Measurements from ENCODE around the gene HS3ST3A1. TPM values are rescaled to one million over a fixed set of nuclear protein-coding genes. Genes with fewer than 3 reads are reported as not detected.
A peak's percentile ranks its signal among the peaks of the same experiment; 100 is the strongest.

Gene HS3ST3A1
- total RNA-seq (1 to 10 TPM; 4.2 to 4.4 TPM), polyA plus RNA-seq (1 to 10 TPM; 1.8 to 2.0 TPM)

DNA sequence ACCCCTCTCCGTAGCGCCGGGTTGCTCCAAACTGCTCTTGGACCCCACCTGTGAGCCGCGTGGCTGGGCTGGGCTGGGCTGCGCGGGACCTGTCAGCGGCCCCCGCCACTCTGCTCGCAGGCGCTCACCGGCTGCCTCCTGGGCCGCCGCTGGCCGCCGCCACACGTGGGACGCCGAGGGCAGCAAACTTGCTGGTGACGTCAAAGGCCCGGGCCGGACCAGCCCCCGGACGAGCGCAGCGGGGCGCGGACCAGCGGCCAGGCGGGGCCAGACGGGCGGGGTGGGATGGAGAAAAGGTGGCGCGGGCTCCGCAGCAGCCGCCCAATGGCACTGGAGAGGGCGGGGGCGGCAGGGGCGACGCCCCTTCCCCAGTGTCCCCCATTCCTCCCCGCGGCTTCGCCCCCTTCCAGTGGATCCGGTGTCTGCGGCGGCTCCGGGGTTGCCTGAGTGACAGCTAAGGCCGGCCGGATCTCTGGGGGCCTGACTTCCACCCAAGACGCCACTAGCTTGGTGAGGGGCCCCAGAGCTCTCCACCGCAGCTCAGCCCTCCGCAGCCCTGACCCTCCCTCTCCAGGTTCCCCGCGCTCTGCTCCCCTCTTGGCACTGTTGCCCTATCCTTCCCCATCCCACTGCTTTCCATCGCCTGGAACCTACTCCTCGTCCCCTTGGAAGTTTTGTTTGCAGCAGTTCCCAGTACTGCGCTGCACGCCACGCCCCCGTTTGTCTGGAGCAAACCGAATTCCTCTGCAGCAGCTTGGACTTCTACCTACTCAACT, at the start of gene HS3ST3A1:
Gene HS3ST3A1 (minus strand): TSS at position 154 of the 776 bp plus-strand sequence. CDS start 800 bp downstream, outside the sequence.
- DNase-seq: no peak
- no peaks in the 10 kb centered on the region for H3K36me3 ChIP-seq (ENCODE audit: insufficient read depth, low read length)
- Mint-ChIP-seq H3K4me1 (peaks cover 7 to 14% (median 11%) of the 10 kb centered on the region in 4 donors), H3K9me3 (peaks cover 0 to 2% (median 0%) of the 10 kb centered on the region in 8 donors), H3K27me3 (peaks cover 40 to 41% of the 10 kb centered on the region in 2 donors), H3K4me3 (peak within 1 kb of the TSS; percentile 54 to 86 (median 72)), H3K36me3 (no peaks in the 10 kb centered on the region), H3K27ac (peak within 1 kb of the TSS in 1 of 7 donors; percentile 3)
- H3K9me3 ChIP-seq (ENCODE audit: control insufficient read depth in 1 of 2, low read length in 2 of 2): no peaks in the 10 kb centered on the region
- H3K27me3 ChIP-seq (ENCODE audit: insufficient read depth, low read length): peaks cover 29% of the 10 kb centered on the region
- H3K4me3 ChIP-seq (ENCODE audit: low read length in 2 of 2): no peak within 1 kb of the TSS
- CTCF ChIA-PET (ENCODE audit: partially characterized antibody): no interaction called here
- intact Hi-C loops (cut with micrococcal nuclease): no loop called here
- no peak within 1 kb of the TSS for H3K27ac ChIP-seq (ENCODE audit: low read depth, low read length)
- POLR2A ChIA-PET (ENCODE audit: partially characterized antibody): no interaction called here
- H3K4me1 ChIP-seq (ENCODE audit: insufficient read depth, low read length): peaks cover 11% of the 10 kb centered on the region

DNA sequence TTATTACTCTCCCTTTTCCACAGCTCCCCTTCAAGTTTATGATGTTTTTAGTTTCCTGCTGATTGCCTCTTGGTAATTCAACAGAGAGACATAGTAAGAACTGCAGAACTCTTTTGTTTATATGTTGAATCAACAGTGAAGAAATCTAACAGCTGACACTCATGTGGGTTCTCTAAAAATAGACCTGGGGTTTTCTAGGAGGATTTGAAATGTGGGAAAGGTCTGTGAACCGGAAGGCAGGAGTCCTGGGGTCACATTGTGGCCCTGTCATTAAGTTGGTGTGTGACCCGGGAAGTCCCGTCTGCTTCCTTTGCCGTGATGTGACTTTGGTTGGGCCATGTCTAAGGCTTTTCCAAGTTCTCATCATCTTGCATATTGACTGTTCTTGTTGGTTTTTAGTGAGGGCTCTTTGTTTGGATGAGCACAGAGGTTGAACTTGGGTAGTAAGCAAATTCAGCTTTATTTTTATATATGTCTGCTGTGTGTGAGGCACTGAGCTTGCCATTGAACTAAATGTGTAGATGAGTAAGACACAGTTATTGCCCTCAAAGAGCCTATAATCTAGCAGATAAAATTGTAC, 48.5 kb upstream of the HS3ST3A1 start:
- H3K4me1 Mint-ChIP-seq: no peaks in the 10 kb centered on the region

DNA sequence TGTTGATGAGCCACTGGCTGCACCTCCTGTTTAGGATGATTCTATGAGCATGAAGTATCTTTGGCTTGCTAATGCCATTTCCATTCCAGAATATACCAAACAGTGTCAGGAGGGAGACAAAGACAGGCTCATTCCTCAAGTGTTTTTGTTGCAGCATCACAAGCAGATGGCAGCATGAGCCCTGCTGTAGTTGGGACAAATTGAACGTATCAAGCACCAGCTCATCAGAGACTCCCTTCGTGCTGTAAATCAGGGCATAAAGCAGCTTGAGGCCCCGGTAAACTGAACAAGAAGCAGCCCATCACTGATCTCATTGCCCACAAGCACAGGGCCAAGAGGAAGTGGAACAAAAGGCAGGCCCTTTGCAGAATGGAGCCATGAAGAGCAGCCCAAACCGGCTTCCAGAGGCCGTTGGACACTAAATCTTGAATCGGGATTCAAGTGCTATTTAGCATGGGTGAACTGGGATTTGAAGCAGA, 45.9 kb upstream of the HS3ST3A1 start:
- no peaks in the 10 kb centered on the region for H3K9me3 Mint-ChIP-seq
- H3K27ac Mint-ChIP-seq: no peak overlapping the region
- intact Hi-C loops (cut with micrococcal nuclease): no loop called here
- Histone ChIP-seq H3K9me3 (ENCODE audit: control insufficient read depth in 1 of 2, low read length in 2 of 2) (no peaks in the 10 kb centered on the region), H3K4me3 (ENCODE audit: low read length in 2 of 2) (no peak overlapping the region), H3K36me3 (ENCODE audit: insufficient read depth, low read length) (no peaks in the 10 kb centered on the region), H3K27me3 (ENCODE audit: insufficient read depth, low read length) (no peaks in the 10 kb centered on the region), H3K27ac (ENCODE audit: low read depth, low read length) (no peak overlapping the region), H3K4me1 (ENCODE audit: insufficient read depth, low read length) (no peaks in the 10 kb centered on the region)
- no peak for DNase-seq
- H3K36me3 Mint-ChIP-seq: no peaks in the 10 kb centered on the region
- no peaks in the 10 kb centered on the region for H3K4me1 Mint-ChIP-seq
- ChIA-PET CTCF (ENCODE audit: partially characterized antibody) (no interaction called here), POLR2A (ENCODE audit: partially characterized antibody) (no interaction called here)
- H3K27me3 Mint-ChIP-seq: no peaks in the 10 kb centered on the region
- no peak overlapping the region for H3K4me3 Mint-ChIP-seq

More for the DNA sequence above, 48.5 kb upstream of the HS3ST3A1 start:
- no peaks in the 10 kb centered on the region for H3K36me3 ChIP-seq (ENCODE audit: insufficient read depth, low read length)
- intact Hi-C loops (cut with micrococcal nuclease): no loop called here
- Mint-ChIP-seq H3K27me3 (peaks cover 1 to 6% of the 10 kb centered on the region in 2 donors), H3K36me3 (no peaks in the 10 kb centered on the region), H3K9me3 (no peaks in the 10 kb centered on the region), H3K27ac (no peak overlapping the region), H3K4me3 (no peak overlapping the region)
- H3K27ac ChIP-seq (ENCODE audit: low read depth, low read length): no peak overlapping the region
- H3K4me3 ChIP-seq (ENCODE audit: low read length in 2 of 2): no peak overlapping the region
- no peak for DNase-seq
- no peaks in the 10 kb centered on the region for H3K4me1 ChIP-seq (ENCODE audit: insufficient read depth, low read length)
- ChIA-PET CTCF (ENCODE audit: partially characterized antibody) (no interaction called here), POLR2A (ENCODE audit: partially characterized antibody) (no interaction called here)
- H3K27me3 ChIP-seq (ENCODE audit: insufficient read depth, low read length): no peaks in the 10 kb centered on the region
- H3K9me3 ChIP-seq (ENCODE audit: control insufficient read depth in 1 of 2, low read length in 2 of 2): no peaks in the 10 kb centered on the region

DNA sequence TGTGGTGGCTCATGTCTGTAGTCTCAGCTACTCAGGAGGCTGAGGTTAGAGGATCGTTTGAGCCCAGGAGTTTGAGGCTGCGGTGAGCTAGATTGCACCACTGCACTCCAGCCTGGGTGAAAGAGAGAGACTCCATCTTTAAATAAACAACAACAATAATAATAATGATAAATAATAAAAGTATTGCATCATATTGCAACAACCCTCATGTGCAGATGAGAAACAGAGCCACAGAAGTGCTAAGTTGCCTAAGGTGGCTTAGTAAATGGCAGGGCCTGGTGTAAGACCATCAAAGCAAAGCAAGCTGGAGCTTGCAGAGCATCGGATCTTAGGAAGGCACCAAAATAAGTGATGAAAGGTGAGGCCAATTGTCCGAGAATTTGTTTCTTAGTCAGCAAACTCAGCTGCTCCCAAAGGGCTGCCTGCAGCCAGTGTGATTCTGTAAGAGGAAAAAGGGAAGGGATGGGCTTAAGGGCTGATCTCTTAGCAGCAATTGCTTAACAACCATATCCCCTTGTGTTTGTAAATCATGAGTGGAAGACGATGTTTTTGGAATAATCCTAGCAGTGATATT, 45.3 kb upstream of the HS3ST3A1 start:
- H3K9me3 Mint-ChIP-seq: no peaks in the 10 kb centered on the region
- no peaks in the 10 kb centered on the region for H3K27me3 Mint-ChIP-seq
- Histone ChIP-seq H3K9me3 (ENCODE audit: control insufficient read depth in 1 of 2, low read length in 2 of 2) (no peaks in the 10 kb centered on the region), H3K4me3 (ENCODE audit: low read length in 2 of 2) (no peak overlapping the region), H3K4me1 (ENCODE audit: insufficient read depth, low read length) (no peaks in the 10 kb centered on the region), H3K27me3 (ENCODE audit: insufficient read depth, low read length) (no peaks in the 10 kb centered on the region), H3K27ac (ENCODE audit: low read depth, low read length) (no peak overlapping the region), H3K36me3 (ENCODE audit: insufficient read depth, low read length) (no peaks in the 10 kb centered on the region)
- CTCF ChIA-PET (ENCODE audit: partially characterized antibody): no interaction called here
- H3K36me3 Mint-ChIP-seq: no peaks in the 10 kb centered on the region
- no peak for DNase-seq
- H3K4me3 Mint-ChIP-seq: no peak overlapping the region
- POLR2A ChIA-PET (ENCODE audit: partially characterized antibody): no interaction called here
- no peaks in the 10 kb centered on the region for H3K4me1 Mint-ChIP-seq
- no peak overlapping the region for H3K27ac Mint-ChIP-seq
- intact Hi-C loops (cut with micrococcal nuclease): no loop called here

DNA sequence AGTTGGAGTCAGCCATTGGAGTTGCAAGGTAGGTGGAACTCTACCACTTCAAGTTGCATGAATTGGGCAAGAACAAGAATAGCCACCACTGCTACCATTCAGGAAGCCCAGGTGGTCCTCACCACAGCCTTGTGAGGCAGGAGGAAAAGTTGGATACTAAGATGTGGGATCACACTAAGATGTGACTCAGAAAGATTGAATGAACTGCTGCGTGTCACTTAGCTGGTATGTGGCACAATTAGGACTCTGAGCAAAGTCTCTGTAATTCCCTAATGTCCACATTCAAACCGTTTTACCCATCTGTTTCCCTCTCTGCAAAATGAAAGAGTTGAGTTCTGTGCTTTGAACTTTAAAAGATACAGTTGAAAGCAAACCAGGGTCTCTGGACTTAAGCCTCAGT, 44.7 kb upstream of the HS3ST3A1 start:
- no peaks in the 10 kb centered on the region for H3K27me3 ChIP-seq (ENCODE audit: insufficient read depth, low read length)
- DNase-seq: no peak
- no peaks in the 10 kb centered on the region for H3K4me1 ChIP-seq (ENCODE audit: insufficient read depth, low read length)
- no peak overlapping the region for H3K27ac ChIP-seq (ENCODE audit: low read depth, low read length)
- intact Hi-C loops (cut with micrococcal nuclease): no loop called here
- H3K36me3 ChIP-seq (ENCODE audit: insufficient read depth, low read length): no peaks in the 10 kb centered on the region
- ChIA-PET CTCF (ENCODE audit: partially characterized antibody) (no interaction called here), POLR2A (ENCODE audit: partially characterized antibody) (no interaction called here)
- H3K4me3 ChIP-seq (ENCODE audit: low read length in 2 of 2): no peak overlapping the region
- no peak overlapping the region for H3K27ac Mint-ChIP-seq
- H3K4me1 Mint-ChIP-seq: no peaks in the 10 kb centered on the region
- no peaks in the 10 kb centered on the region for H3K27me3 Mint-ChIP-seq
- no peaks in the 10 kb centered on the region for H3K9me3 ChIP-seq (ENCODE audit: control insufficient read depth in 1 of 2, low read length in 2 of 2)
- H3K9me3 Mint-ChIP-seq: no peaks in the 10 kb centered on the region
- H3K4me3 Mint-ChIP-seq: no peak overlapping the region
- H3K36me3 Mint-ChIP-seq: no peaks in the 10 kb centered on the region

DNA sequence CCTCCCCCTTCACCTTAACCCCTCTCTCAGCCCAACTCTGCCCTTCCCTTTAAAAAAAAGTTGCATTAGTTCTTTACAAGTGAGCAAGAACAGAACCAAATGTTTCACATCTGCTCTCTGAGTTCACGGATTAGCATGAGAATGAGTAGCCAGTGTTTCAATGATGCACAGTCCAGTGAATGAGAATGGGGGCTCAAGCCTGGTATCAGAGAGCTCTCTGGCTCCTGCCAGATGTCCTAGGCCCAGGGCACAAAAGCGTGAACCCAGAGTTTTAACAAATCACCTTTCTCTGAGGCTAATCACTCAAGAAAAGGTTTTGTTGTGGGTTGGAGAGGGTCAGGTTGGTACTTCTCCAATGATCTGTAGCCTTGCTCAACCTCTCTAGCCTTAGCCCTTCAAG, 41.5 kb upstream of the HS3ST3A1 start:
- Mint-ChIP-seq H3K9me3 (peaks cover 0 to 1% (median 0%) of the 10 kb centered on the region in 8 donors), H3K27ac (no peak overlapping the region), H3K27me3 (no peaks in the 10 kb centered on the region), H3K36me3 (no peaks in the 10 kb centered on the region), H3K4me3 (no peak overlapping the region), H3K4me1 (no peaks in the 10 kb centered on the region)
- no peaks in the 10 kb centered on the region for H3K27me3 ChIP-seq (ENCODE audit: insufficient read depth, low read length)
- H3K9me3 ChIP-seq (ENCODE audit: control insufficient read depth in 1 of 2, low read length in 2 of 2): no peaks in the 10 kb centered on the region
- no peak for DNase-seq
- H3K27ac ChIP-seq (ENCODE audit: low read depth, low read length): no peak overlapping the region
- H3K36me3 ChIP-seq (ENCODE audit: insufficient read depth, low read length): no peaks in the 10 kb centered on the region
- no peaks in the 10 kb centered on the region for H3K4me1 ChIP-seq (ENCODE audit: insufficient read depth, low read length)
- intact Hi-C loops (cut with micrococcal nuclease): no loop called here
- CTCF ChIA-PET (ENCODE audit: partially characterized antibody): no interaction called here
- POLR2A ChIA-PET (ENCODE audit: partially characterized antibody): no interaction called here
- no peak overlapping the region for H3K4me3 ChIP-seq (ENCODE audit: low read length in 2 of 2)

DNA sequence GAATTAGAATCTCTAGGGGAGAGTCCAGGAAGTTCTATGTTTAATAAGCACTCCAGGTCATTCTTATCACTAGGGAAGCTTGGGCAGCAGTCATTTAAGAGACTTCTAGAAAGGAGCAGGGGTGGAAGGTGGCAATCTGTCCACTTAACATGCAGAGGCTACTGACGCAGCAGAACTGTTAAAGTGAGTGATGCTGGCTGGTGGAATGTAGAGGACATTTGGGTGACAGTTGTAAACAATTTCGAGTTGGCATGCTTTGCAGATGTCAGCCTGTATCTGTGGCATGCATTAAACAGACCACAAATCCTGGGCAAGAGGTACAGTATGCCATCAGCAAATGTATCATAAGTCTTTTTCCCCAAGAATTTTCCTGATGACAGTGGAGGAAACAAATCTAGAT, 40.5 kb upstream of the HS3ST3A1 start:
- Histone ChIP-seq H3K27ac (ENCODE audit: low read depth, low read length) (no peak overlapping the region), H3K4me3 (ENCODE audit: low read length in 2 of 2) (no peak overlapping the region), H3K9me3 (ENCODE audit: control insufficient read depth in 1 of 2, low read length in 2 of 2) (no peaks in the 10 kb centered on the region), H3K36me3 (ENCODE audit: insufficient read depth, low read length) (no peaks in the 10 kb centered on the region), H3K27me3 (ENCODE audit: insufficient read depth, low read length) (no peaks in the 10 kb centered on the region), H3K4me1 (ENCODE audit: insufficient read depth, low read length) (no peaks in the 10 kb centered on the region)
- Mint-ChIP-seq H3K27me3 (peaks cover 0 to 2% of the 10 kb centered on the region in 2 donors), H3K9me3 (peaks cover 0 to 1% (median 0%) of the 10 kb centered on the region in 8 donors), H3K36me3 (no peaks in the 10 kb centered on the region), H3K4me3 (no peak overlapping the region), H3K4me1 (no peaks in the 10 kb centered on the region), H3K27ac (no peak overlapping the region)
- ChIA-PET POLR2A (ENCODE audit: partially characterized antibody) (no interaction called here), CTCF (ENCODE audit: partially characterized antibody) (no interaction called here)
- intact Hi-C loops (cut with micrococcal nuclease): no loop called here
- DNase-seq: no peak

Data from CD4-positive, alpha-beta memory T cell (primary cell).